ENCODE measurements around the gene ASL. TPM values are rescaled to one million over a fixed set of nuclear protein-coding genes. Genes with fewer than 3 reads are reported as not detected.

The ASL gene
- total and polyA plus RNA-seq, 9 of the 15 experiments (the other 6 are each of a cell fraction or from before 2014, with no cell fraction given) = 2.6 to 67.0 (median 33.3) TPM

GRCh38 chr7:66114743-66115649 is 39.4 kb downstream of the ASL start, which contains the start of gene CRCP (continued):
- TF ChIP-seq ZNF407 (IDR thresholded peaks at IDR 0.05; ENCODE audit: low read depth) (no peak), ZNF41 (CRISPR knock-in tag; conservative IDR thresholded peaks at IDR 0.05) (no peak), ARID4B (CRISPR knock-in tag; IDR thresholded peaks at IDR 0.05) (peak; percentile 91), ZNF324 (CRISPR knock-in tag; IDR thresholded peaks at IDR 0.05) (no peak), YBX1 (IDR thresholded peaks at IDR 0.05) (no peak), ZNF408 (CRISPR knock-in tag; IDR thresholded peaks at IDR 0.05; ENCODE audit: low read depth) (no peak), MTF1 (CRISPR knock-in tag; IDR thresholded peaks at IDR 0.05; ENCODE audit: borderline replicate concordance) (no peak), EP300 (IDR thresholded peaks at IDR 0.05; ENCODE audit: low read length) (no peak; the same call in 1 of the 2 replicates), ZBTB43 (CRISPR knock-in tag; IDR thresholded peaks at IDR 0.05) (no peak)
- TF ChIP-seq, protein P1, sequence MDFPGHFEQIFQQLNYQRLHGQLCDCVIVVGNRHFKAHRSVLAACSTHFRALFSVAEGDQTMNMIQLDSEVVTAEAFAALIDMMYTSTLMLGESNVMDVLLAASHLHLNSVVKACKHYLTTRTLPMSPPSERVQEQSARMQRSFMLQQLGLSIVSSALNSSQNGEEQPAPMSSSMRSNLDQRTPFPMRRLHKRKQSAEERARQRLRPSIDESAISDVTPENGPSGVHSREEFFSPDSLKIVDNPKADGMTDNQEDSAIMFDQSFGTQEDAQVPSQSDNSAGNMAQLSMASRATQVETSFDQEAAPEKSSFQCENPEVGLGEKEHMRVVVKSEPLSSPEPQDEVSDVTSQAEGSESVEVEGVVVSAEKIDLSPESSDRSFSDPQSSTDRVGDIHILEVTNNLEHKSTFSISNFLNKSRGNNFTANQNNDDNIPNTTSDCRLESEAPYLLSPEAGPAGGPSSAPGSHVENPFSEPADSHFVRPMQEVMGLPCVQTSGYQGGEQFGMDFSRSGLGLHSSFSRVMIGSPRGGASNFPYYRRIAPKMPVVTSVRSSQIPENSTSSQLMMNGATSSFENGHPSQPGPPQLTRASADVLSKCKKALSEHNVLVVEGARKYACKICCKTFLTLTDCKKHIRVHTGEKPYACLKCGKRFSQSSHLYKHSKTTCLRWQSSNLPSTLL (IDR thresholded peaks at IDR 0.05) = no peak

Measured in K562 (cell line).